HG03060 (cell line): ENCODE data around the gene AFF1.
"Not testable (repeated sequence)": the region's sequence is repeated elsewhere in the genome, so short reads cannot be mapped to it uniquely, and the experiment has no call there.

Source experiments
- ATAC-seq: cut with Tn5 transposase; IDR thresholded peaks from one replicate; pipeline ENCODE4 v1.9.1; 2021; ENCODE audit warnings: low read depth, moderate number of reproducible peaks; ENCODE audit not compliant: unreplicated experiment

Gene AFF1

DNA sequence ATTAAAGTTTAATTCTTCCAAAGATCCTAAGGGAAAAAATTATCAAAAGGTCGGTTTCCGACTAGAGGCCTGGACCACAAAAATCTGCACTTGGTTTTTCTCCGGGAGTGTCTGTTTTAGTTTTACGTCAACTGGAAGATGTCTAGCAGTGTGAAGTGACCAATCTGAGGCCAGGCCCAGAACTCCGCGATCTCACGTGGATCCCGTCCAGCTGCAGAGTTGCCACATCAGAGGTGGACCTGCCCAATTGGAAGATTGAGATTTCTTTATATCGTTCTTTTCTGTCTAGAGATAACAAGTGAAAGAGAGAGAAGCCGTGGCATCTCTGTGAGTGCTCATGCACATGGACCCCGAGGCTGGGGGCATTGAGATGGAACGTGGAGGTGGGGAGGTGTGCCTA lies 115.8 kb downstream of the AFF1 start:
- ATAC-seq = no peak

DNA sequence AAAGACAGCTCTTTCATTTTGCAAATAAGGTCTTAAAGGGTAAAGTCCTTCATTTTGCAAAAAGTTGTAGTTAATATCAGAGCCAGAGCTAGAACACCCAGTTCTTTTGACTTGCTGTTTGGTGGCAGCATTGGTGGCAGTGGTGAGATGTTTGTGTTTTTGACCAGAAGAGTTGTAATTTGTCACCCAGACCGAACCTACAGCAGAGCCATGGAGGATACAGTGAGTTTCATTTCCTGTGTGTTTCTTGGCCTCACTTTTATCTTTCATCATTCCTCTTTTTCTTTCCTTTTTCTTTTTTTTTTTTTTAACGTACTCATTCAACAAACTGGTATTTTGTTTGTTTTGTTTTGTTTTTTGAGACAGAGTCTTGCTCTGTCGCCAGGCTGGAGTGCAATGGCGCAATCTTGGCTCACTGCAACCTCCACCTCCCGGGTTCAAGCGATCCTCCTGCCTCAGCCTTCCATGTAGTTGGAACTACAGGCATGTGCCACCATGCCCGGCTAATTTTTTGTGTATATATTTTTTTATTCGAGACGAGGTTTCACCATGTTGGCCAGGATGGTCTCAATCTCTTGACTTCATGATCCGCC lies 116.4 kb downstream of the AFF1 start:
- ATAC-seq = no peak

DNA sequence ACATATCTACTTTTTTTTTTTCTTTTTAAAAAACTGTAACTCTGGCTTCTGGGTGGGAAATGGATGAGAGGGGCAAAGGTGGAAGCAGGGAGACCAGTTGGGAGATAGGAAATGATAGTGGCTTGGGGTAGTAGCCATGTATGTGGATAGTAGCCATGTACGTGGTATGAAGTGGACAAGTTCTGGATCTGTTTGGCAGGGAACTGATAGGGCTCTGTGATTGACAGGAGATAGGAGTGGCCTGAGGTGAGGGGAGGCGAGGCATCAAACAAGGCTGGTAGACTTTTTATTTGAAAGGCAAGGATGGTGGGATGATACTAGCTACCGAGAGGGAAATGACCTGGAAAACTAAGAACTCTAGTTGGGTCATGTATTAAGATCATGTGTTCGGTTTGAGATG lies 117.8 kb downstream of the AFF1 start:
- no peak for ATAC-seq

DNA sequence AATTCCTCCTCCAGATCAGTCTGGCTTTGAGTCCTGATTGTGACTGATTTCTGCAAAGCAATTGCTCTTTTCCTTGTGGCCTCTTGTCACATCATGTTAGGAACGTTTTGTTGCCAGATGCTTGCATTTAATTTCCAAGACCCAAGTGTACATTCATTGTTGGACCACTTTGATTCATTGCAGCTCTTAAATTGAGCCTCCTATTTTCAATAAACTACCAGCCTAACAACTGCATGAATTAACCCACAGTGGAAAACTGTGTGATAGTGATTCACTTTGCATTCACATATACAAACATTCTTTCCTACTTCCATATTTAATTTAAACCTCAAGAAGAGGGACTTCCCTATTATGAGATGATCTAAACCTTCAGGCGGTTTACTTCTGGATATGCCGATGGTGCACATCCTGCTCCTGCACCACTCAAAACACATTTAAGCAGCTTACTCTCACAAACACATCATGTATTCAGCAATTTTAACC lies 118.4 kb downstream of the AFF1 start:
- no peak for ATAC-seq

DNA sequence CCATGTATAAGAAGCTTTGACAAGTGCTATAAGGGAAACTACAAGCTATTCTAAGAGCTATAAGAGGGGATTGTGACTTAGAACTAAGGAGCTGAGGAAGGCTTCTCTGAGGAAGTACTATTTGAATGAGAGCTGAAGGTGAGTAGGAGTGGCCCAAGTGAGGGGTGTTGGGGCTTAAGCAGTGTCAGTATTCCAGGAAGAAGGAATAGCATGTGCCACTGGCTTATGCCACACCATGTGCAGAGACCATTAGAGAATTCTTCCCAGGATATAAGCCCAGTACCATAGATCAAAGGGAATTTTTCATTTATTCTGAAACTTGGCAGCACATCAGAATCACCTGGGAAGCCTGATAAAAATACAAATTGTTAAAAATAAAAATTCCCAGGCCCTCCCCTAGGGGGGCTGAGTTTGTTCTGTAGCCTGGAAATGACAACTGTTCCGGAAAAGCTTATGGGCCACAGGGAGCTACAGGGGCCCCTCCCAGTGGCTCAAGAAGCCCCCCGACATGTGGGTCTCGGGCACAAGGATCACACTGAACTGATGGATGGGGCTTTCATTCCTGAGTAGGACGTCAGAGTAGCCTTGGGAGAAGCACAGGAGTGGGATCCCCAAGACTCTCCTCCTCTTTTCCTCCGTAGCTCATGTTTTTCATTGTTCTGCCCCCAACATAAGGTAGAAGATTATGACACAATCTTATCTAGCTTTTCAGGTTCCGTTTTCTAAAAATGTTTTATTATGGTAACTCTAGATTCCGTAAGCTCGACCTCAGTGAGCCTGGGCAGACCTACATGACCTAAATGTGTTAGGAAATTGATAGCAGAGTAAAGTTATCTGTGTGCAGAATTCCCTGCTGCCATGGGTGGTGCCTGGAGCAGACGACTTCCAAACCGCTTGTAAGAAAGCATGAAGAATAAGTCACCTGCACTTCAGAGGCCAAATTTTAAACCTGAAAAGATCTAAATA lies 119.3 kb downstream of the AFF1 start:
- no peak for ATAC-seq

DNA sequence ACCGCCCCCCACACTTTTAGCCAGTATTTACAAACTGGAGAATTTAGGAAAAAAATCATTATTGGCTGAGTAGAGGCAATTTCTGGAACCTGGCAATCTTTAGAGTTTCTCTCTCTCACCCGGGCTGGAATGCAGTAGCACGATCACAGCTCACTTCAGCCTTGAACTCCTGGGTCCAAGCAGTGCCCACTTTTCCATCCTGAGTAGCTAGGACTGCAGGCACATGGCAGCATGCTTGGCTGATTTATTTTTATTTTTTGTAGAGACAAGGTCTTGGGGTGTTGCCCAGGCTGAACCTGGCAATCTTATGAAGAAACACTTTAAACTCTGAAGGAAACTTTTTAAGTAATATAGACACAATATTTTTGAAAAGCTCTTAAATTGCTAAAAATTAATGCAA lies 120.1 kb downstream of the AFF1 start:
- no peak for ATAC-seq

DNA sequence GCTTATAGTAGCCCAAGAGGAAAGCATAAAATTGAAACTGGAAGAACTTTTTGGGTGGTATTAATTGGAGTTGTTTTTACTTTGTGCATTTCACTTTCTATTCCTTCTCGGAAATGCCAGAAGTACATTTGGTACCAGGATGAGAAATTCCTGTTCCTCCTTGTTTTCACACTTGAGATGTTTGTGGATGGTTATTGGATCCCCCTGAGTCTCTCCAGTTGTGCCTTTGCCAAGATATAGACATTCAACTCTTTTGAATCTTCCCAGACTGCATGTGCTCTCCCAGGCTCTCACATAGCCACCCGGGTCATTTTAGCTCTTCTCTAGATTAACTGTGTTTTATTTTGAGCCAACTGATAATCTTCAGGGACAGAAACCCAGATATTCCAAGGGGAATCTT lies 120.5 kb downstream of the AFF1 start:
- no peak for ATAC-seq

DNA sequence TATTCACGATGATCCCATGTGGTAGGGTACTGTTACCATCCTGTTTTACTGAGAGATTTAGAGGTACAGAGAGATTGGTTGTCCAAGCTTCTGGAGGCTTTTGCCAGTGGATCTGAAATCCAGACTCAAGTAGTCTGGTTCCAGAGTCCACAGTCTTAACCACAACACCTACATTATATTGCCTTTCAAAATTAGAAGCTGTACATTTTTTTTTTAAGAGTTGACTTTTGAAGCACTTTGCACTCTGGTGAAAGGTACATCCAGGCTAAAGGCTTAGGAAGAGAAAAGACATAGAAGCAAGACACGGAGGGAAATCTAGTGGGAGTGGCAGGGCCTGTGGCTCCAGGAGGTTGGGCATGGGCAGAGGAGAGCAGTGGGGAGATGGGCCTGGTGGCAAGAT lies 122.1 kb downstream of the AFF1 start:
- no peak for ATAC-seq

DNA sequence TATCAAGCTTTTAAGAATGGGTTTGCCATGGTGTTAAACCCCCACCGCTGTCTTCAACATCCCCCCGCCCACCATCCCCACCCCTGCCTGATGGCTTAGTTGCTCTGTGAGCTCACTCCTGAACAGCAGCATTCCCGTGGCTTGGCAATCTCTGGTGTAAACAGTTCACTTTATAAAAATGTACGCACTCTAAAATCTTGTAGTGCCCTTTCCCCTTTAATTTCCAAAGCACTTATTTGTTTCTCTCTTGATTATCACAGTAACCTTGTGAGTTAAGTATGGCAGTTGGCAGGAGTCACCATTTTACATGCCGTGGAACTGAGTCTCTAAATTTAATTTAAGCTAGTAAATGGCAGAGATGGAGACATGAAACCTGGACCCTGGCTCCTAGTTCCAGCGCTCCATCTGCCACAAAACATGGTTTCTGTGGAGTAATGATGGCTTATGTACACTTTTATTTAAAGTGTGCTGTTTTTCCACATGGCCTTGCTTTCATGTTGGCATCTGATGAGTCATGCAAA lies 123.1 kb downstream of the AFF1 start:
- no peak for ATAC-seq

DNA sequence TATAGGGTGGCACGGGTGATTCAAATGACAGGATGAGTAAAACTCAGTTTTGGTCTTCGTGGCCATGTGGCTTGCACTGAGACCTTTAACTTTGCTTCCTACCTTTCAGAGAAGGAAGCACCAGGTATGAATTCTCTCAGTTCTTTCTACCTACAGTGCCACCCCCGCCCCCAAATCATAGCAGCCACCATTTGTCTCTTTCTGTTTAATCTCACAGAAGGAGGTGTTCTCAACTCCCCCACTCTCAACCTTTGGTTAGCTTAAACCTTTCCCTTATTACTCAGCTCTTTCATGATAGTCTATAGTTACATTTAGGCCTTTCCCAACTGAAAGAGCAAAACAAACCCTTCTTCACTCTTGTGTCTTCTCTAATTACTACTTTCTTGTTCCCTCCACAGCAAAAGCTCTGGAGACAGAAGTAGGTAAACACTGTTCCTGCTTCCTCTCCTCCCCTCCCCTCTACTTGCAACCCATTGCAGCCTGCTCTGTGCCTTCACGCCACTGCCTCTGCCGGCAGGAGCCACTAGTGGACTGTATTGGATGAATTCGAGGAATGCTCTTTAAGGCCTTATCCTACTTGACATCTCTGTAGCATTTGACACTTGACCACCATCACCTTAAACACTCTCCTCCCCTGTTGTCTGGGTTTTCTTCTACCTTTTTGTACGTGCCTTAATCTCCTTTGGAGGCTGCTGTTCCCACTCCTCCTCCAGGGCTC lies 123.7 kb downstream of the AFF1 start:
- ATAC-seq = no peak

DNA sequence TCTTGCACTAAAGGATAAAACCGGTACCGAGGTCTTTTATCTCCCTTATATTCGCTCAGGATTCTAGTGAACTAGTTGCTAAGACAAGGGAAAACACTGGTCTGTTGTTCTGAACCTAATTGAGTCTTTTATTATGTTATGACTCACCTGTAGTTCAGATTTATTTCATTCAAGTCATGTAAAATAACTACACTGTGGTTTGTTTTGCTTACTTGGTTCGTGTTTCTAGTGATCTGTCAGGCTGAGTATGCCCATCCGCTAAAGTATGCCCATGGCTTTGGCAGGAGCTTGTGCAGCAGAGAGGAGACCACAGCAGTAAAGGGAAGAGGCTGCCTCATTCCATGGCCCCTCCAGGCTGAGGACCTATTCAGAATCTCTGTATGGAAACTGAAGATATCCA lies 126.1 kb downstream of the AFF1 start:
- no peak for ATAC-seq

DNA sequence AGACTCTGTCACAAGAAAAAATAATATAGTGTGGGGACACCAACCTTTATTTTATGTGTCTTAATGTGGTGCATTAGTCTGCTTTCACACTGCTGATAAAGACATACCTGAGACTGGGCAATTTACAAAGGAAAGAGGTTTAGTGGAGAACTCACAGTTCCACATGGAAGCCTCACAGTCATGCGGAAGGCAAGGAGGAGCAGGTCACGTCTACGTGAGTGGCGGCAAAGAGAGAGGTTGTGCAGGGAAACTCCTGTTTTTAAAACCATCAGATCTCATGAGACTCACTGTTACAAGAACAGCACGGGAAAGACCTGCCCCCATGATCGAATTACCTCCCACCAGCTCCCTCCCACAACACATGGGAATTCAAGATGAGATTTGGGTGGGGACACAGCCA lies 130.2 kb downstream of the AFF1 start:
- ATAC-seq = no peak

DNA sequence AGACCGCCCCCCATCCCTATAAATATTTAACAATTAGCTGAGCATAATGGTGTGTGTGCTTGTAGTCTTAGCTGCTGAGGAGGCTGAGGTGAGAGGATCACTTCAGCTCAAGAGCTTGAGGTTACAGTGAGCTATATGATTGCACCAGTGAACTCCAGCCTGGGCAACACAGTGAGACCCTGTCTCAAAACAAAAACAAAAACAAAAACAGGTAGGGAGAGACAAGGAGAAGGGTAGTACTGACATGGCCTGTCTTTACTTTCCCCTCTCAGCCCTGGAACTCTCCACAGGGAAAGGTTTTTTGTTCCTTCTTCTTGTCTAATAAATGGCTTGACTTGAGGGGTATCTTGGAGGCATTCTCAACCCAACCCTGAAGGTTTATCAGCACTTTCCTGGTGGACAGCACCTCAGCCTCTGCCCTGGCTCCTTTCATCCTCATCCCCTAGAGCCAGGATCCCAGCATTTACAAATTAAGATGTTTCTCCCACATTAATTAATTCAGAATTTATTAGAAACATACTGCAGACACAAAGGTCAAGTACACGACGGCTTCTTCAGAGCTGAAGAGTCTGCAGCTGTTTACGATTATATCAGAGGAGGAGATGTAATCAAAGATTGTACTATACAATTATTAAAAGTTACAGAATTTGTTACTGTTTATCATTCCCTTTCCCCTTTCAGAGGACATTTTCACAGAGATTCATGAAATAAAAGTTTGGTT lies 131.8 kb downstream of the AFF1 start:
- no peak for ATAC-seq

DNA sequence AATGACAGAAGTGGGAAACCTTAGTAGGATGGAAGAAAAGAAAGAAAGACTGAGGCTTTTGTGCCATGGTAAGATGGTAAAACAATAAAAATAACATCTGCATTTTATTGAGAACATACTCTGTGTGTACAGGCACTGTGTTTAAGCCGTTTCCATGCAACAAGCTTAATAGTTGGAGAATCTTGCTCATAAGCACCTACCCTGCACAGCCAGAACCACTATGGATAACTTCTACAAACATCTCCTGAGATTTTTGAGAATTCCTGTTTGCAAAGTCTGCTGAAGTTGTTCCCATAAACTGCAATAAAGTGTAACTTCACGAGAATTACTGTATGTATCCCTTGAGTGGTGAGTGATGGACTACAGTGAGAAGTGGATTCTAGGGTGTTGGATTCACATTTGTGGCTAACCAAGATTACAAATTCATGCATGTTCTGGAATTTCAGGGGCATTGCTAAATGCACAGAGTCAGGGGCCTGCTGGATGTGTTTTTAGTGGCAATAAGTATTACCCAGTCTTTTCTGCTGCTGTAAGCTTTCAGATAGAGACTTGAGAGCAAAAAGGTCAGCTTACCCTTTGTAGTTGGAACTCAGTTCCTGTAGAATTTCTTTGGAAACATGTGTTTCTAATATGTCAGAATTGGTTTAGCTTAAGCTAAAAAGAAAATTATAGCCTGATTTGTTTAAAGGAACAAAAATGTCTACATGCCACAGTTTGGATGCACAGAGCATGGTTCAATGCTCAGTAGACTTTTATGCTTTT lies 132.5 kb downstream of the AFF1 start:
- no peak for ATAC-seq

DNA sequence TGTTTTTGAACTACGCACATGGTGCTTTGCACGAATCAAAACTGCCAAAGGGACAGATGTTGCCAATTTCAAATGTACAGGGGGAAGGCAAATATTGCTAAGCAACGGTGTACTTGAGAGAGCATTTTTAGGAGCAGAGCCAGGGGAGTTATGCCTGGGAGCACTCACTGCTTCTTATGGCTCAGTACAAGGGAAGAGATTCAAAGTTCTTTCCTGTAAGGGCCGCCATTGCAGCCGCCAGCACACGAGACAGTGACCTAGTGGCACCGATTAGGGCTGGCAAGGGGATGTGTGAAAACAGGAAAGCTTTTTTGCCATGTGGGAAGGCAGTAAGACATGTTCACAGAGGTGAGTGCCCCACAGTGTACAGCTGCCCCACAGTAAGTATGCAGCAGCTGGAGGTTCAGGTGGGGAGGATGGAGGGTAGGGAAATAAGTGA lies 133.8 kb downstream of the AFF1 start:
- no peak for ATAC-seq

DNA sequence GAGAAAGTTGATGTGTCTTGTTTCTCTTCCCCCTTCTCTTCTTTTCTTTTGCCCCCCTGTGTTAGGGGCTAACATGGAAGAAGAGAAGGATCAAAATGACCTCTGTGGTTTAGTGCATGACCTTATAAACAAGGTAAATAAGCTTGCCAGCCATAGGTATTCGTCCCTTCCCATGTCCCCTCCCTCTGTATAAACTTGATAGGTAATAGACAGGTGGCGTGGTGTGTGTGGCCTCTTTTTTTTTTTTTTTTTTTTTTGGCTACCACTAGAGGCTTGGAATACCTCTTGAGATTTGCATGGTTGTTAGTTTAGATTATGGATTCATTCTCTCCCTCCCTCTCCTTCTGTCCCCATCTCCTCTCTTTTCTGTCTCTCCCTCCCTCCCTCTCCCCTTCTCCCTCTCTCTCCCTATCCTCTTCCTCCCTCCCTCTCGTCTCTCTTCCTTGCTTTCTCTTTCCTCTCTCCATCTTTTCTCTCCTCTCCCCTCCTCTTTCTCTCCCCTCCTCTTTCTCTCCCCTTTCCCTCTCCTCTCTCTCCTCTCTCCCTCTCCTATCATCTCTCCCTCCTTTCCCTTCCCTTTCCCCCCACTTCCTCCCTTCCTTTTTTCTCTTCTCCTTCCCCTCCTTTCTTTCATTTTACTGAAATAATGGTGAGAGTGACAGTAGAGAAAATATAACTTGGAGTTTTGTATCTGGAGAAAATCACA lies 134.4 kb downstream of the AFF1 start:
- no peak for ATAC-seq

DNA sequence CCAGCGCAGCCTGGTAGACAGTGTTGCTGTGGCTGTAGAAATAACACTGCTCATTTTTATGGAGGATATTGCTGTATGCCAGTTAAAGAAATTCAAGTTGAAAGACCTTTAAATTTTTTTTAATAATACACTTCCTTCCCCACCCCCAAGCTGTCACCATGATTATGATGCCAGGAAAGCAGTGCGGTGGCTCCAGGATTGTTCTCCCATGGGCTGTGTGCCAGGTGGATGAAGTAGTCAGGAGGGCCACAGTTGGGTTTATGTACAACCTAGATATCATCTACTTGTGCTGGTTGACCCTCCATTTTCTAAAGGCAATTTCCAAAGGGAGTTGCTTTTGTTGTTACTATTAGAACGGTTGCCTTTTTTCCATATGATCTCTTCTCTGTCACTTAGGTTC lies 136.6 kb downstream of the AFF1 start:
- no peak for ATAC-seq

DNA sequence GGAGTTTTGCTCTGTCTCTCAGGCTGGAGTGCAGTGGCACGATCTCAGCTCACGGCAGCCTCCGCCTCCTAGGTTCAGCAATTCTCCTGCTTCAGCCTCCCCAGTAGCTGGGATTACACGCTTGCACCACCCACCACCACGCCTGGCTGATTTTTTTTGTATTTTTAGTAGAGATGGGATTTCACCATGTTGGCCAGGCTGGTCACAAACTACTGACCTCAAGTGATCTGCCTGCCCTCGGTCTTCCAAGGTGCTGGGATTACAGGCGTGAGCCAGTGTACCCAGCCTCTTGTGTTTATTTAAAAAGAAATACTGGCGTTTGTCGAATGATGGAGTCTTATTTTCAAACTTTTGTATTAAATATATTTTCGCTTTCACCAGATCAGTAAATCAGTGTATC lies 137.7 kb downstream of the AFF1 start:
- ATAC-seq = not testable (repeated sequence)
